HL-60/S4 treated with phorbol 12-myristate 13-acetate at 8.2 ng/mL for 4 days and 3 days (cell line): ENCODE measurements around the gene USP40.

Experiments used
- in situ Hi-C: fragments of 300-500 bp; cut with MboI; formaldehyde crosslinking; loops from 2 replicates; pipeline ENCODE4 v1.15.0; 2022; ENCODE audit warnings: low sequenced_read_pairs

The USP40 gene

GRCh38 chr2:233448220-233448559 is 118.4 kb downstream of the USP40 start:
- in situ Hi-C loops: no loop called here

GRCh38 chr2:233447506-233448219 is 118.9 kb downstream of the USP40 start:
- in situ Hi-C loops: no loop called here

GRCh38 chr2:233446606-233447305 is 119.8 kb downstream of the USP40 start:
- in situ Hi-C loops: no loop called here

GRCh38 chr2:233446121-233446520 is 120.5 kb downstream of the USP40 start:
- in situ Hi-C loops: no loop called here

- in situ Hi-C loops: no loop called here
Measured at GRCh38 chr2:233445152-233445830, 121.3 kb downstream of the USP40 start.

- in situ Hi-C loops: no loop called here
Measured at GRCh38 chr2:233444501-233444900, 122.1 kb downstream of the USP40 start.

GRCh38 chr2:233443511-233444183 is 122.9 kb downstream of the USP40 start:
- in situ Hi-C loops: no loop called here

- in situ Hi-C loops: no loop called here
Measured at GRCh38 chr2:233442028-233442310, 124.6 kb downstream of the USP40 start.

GRCh38 chr2:233441161-233442027 is 125.2 kb downstream of the USP40 start:
- in situ Hi-C loops: no loop called here

- in situ Hi-C loops: no loop called here
Measured at GRCh38 chr2:233440714-233441113, 125.9 kb downstream of the USP40 start.

- in situ Hi-C loops: no loop called here
Measured at GRCh38 chr2:233440314-233440713, 126.3 kb downstream of the USP40 start.

GRCh38 chr2:233439191-233439590 is 127.4 kb downstream of the USP40 start:
- in situ Hi-C loops: no loop called here

- in situ Hi-C loops: no loop called here
Measured at GRCh38 chr2:233438573-233439147, 127.9 kb downstream of the USP40 start.

GRCh38 chr2:233437439-233437955 is 129.1 kb downstream of the USP40 start:
- in situ Hi-C loops: no loop called here

- in situ Hi-C loops: no loop called here
Measured at GRCh38 chr2:233436691-233437438, 129.7 kb downstream of the USP40 start.

GRCh38 chr2:233436191-233436581 is 130.4 kb downstream of the USP40 start:
- in situ Hi-C loops: no loop called here

- in situ Hi-C loops: no loop called here
Measured at GRCh38 chr2:233435436-233436190, 131.0 kb downstream of the USP40 start.

GRCh38 chr2:233434666-233435330 is 131.8 kb downstream of the USP40 start:
- in situ Hi-C loops: no loop called here
